ENCODE results near the gene CYP46A1.

Gene CYP46A1

GRCh38 chr14:99698236-99698635 lies 14.1 kb downstream of the CYP46A1 start:
- Histone ChIP-seq H3K27ac (ENCODE audit: low read length) (no peak overlapping the region), H3K36me3 (ENCODE audit: insufficient read depth, low read depth, low read length) (no peaks in the 10 kb centered on the region), H3K9me3 (ENCODE audit: insufficient read depth, low read depth, low read length) (peaks cover 16% of the 10 kb centered on the region), H3K4me1 (ENCODE audit: insufficient read depth, low read length) (no peaks in the 10 kb centered on the region), H3K4me3 (ENCODE audit: low read length) (no peak overlapping the region), H3K27me3 (ENCODE audit: insufficient read depth, low read length) (no peaks in the 10 kb centered on the region), H3K9ac (ENCODE audit: low read depth, low read length) (no peak overlapping the region)

- no peaks in the 10 kb centered on the region for H3K4me1 ChIP-seq (ENCODE audit: insufficient read depth, low read length)
- H3K27ac ChIP-seq (ENCODE audit: low read length): no peak overlapping the region
- no peak overlapping the region for H3K4me3 ChIP-seq (ENCODE audit: low read length)
- H3K27me3 ChIP-seq (ENCODE audit: insufficient read depth, low read length): no peaks in the 10 kb centered on the region
- peaks cover 20% of the 10 kb centered on the region for H3K9me3 ChIP-seq (ENCODE audit: insufficient read depth, low read depth, low read length)
- H3K36me3 ChIP-seq (ENCODE audit: insufficient read depth, low read depth, low read length): no peaks in the 10 kb centered on the region
- no peak overlapping the region for H3K9ac ChIP-seq (ENCODE audit: low read depth, low read length)
Measured at GRCh38 chr14:99698642-99699041, 14.5 kb downstream of the CYP46A1 start.

DNA sequence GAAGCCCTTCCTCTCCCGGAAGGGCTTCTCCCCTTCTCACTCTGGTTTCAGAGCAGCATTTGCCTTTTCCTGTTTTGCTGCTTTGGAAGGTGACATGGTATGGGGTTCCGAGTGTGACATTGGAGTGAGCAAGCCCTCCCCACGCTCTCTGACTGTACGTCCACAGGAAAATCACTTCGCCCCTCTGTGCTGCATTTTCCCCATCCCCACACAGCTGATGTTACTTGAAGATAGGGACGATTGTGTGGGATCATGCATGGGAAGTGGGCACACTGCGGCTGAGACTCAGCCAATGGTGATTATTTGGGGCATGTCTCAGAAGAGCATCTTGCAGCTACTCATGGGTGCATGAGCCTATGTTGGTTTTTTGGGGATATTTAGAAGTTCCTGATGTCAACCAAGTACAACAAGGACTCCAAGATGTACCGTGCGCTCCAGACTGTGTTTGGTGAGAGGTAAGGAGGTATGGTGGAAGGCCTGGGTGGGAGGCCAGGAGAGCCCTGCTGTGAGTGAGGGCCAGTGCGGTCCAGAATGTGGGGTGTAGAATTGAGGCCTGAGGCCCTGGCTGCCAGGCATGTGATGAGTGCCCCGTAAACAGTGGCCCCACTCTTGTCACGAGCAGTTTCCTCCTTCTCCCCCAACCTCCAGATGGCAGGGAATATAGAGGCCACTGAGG lies 15.1 kb downstream of the CYP46A1 start:
- no peaks in the 10 kb centered on the region for H3K4me1 ChIP-seq (ENCODE audit: insufficient read depth, low read length)
- no peaks in the 10 kb centered on the region for H3K36me3 ChIP-seq (ENCODE audit: insufficient read depth, low read depth, low read length)
- H3K27me3 ChIP-seq (ENCODE audit: insufficient read depth, low read length): no peaks in the 10 kb centered on the region
- peaks cover 26% of the 10 kb centered on the region for H3K9me3 ChIP-seq (ENCODE audit: insufficient read depth, low read depth, low read length)
- H3K27ac ChIP-seq (ENCODE audit: low read length): no peak overlapping the region
- H3K9ac ChIP-seq (ENCODE audit: low read depth, low read length): no peak overlapping the region
- no peak overlapping the region for H3K4me3 ChIP-seq (ENCODE audit: low read length)

GRCh38 chr14:99699861-99700260 lies 15.8 kb downstream of the CYP46A1 start:
- Histone ChIP-seq H3K9me3 (ENCODE audit: insufficient read depth, low read depth, low read length) (peaks cover 32% of the 10 kb centered on the region), H3K27me3 (ENCODE audit: insufficient read depth, low read length) (no peaks in the 10 kb centered on the region), H3K27ac (ENCODE audit: low read length) (no peak overlapping the region)

DNA sequence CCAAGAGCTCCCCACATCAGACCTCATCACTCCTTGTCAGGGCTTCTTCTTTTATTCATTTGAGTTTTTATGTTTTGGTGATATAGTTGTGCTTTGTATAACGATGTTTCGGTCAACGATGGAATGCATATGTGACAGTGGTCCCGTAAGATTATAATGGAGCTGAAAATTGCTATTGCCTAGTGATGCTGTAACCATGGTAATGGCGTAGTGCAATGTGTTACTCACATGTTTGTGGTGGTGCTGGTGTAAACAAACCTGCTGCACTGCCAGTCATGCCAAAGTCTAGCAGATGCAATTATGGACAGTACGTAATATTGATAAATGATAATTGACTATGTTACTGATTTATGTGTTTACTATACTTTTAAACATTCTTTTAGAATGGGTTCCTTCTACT lies 16.3 kb downstream of the CYP46A1 start:
- Histone ChIP-seq H3K36me3 (ENCODE audit: insufficient read depth, low read depth, low read length) (no peaks in the 10 kb centered on the region), H3K4me3 (ENCODE audit: low read length) (no peak overlapping the region), H3K27me3 (ENCODE audit: insufficient read depth, low read length) (no peaks in the 10 kb centered on the region), H3K4me1 (ENCODE audit: insufficient read depth, low read length) (no peaks in the 10 kb centered on the region), H3K27ac (ENCODE audit: low read length) (no peak overlapping the region), H3K9ac (ENCODE audit: low read depth, low read length) (no peak overlapping the region), H3K9me3 (ENCODE audit: insufficient read depth, low read depth, low read length) (peaks cover 34% of the 10 kb centered on the region)

More at GRCh38 chr14:99699861-99700260, 15.8 kb downstream of the CYP46A1 start:
- H3K4me1 ChIP-seq (ENCODE audit: insufficient read depth, low read length): no peaks in the 10 kb centered on the region
- H3K36me3 ChIP-seq (ENCODE audit: insufficient read depth, low read depth, low read length): no peaks in the 10 kb centered on the region
- H3K4me3 ChIP-seq (ENCODE audit: low read length): no peak overlapping the region
- no peak overlapping the region for H3K9ac ChIP-seq (ENCODE audit: low read depth, low read length)

- no peaks in the 10 kb centered on the region for H3K27me3 ChIP-seq (ENCODE audit: insufficient read depth, low read length)
- H3K27ac ChIP-seq (ENCODE audit: low read length): no peak overlapping the region
- no peak overlapping the region for H3K4me3 ChIP-seq (ENCODE audit: low read length)
- no peaks in the 10 kb centered on the region for H3K4me1 ChIP-seq (ENCODE audit: insufficient read depth, low read length)
- no peak overlapping the region for H3K9ac ChIP-seq (ENCODE audit: low read depth, low read length)
- H3K36me3 ChIP-seq (ENCODE audit: insufficient read depth, low read depth, low read length): no peaks in the 10 kb centered on the region
- H3K9me3 ChIP-seq (ENCODE audit: insufficient read depth, low read depth, low read length): peaks cover 34% of the 10 kb centered on the region
Measured at GRCh38 chr14:99701260-99701659, 17.2 kb downstream of the CYP46A1 start.

DNA sequence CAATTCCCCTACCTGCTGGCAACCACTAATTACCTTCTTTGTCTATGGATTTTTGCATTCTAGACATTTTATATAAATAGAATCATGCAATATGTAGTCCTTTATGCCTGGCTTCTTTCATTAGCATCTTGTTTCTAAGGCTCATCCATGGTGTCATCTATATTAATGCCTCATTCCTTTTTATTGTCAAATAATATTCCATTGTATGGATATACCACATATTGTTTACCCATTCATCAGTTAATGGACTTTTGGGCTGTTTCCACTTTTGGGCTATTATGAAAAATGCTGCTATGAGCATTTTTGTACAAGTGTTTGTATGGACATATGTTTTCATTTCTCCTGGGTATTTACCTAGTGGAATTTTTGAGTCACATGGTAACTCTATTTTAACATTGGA lies 18.0 kb downstream of the CYP46A1 start:
- no peaks in the 10 kb centered on the region for H3K36me3 ChIP-seq (ENCODE audit: insufficient read depth, low read depth, low read length)
- no peak overlapping the region for H3K27ac ChIP-seq (ENCODE audit: low read length)
- H3K9me3 ChIP-seq (ENCODE audit: insufficient read depth, low read depth, low read length): peaks cover 34% of the 10 kb centered on the region
- H3K4me1 ChIP-seq (ENCODE audit: insufficient read depth, low read length): no peaks in the 10 kb centered on the region
- H3K4me3 ChIP-seq (ENCODE audit: low read length): no peak overlapping the region
- no peaks in the 10 kb centered on the region for H3K27me3 ChIP-seq (ENCODE audit: insufficient read depth, low read length)
- H3K9ac ChIP-seq (ENCODE audit: low read depth, low read length): no peak overlapping the region

GRCh38 chr14:99703381-99703780 lies 19.3 kb downstream of the CYP46A1 start:
- peaks cover 34% of the 10 kb centered on the region for H3K9me3 ChIP-seq (ENCODE audit: insufficient read depth, low read depth, low read length)
- H3K4me3 ChIP-seq (ENCODE audit: low read length): no peak overlapping the region
- H3K27me3 ChIP-seq (ENCODE audit: insufficient read depth, low read length): no peaks in the 10 kb centered on the region
- no peak overlapping the region for H3K27ac ChIP-seq (ENCODE audit: low read length)
- no peak overlapping the region for H3K9ac ChIP-seq (ENCODE audit: low read depth, low read length)
- H3K36me3 ChIP-seq (ENCODE audit: insufficient read depth, low read depth, low read length): no peaks in the 10 kb centered on the region
- H3K4me1 ChIP-seq (ENCODE audit: insufficient read depth, low read length): no peaks in the 10 kb centered on the region

- no peaks in the 10 kb centered on the region for H3K36me3 ChIP-seq (ENCODE audit: insufficient read depth, low read depth, low read length)
- H3K9me3 ChIP-seq (ENCODE audit: insufficient read depth, low read depth, low read length): peaks cover 37% of the 10 kb centered on the region
- no peak overlapping the region for H3K4me3 ChIP-seq (ENCODE audit: low read length)
- no peaks in the 10 kb centered on the region for H3K4me1 ChIP-seq (ENCODE audit: insufficient read depth, low read length)
- no peak overlapping the region for H3K9ac ChIP-seq (ENCODE audit: low read depth, low read length)
- no peak overlapping the region for H3K27ac ChIP-seq (ENCODE audit: low read length)
- no peaks in the 10 kb centered on the region for H3K27me3 ChIP-seq (ENCODE audit: insufficient read depth, low read length)
Measured at GRCh38 chr14:99704037-99704436, 19.9 kb downstream of the CYP46A1 start.

DNA sequence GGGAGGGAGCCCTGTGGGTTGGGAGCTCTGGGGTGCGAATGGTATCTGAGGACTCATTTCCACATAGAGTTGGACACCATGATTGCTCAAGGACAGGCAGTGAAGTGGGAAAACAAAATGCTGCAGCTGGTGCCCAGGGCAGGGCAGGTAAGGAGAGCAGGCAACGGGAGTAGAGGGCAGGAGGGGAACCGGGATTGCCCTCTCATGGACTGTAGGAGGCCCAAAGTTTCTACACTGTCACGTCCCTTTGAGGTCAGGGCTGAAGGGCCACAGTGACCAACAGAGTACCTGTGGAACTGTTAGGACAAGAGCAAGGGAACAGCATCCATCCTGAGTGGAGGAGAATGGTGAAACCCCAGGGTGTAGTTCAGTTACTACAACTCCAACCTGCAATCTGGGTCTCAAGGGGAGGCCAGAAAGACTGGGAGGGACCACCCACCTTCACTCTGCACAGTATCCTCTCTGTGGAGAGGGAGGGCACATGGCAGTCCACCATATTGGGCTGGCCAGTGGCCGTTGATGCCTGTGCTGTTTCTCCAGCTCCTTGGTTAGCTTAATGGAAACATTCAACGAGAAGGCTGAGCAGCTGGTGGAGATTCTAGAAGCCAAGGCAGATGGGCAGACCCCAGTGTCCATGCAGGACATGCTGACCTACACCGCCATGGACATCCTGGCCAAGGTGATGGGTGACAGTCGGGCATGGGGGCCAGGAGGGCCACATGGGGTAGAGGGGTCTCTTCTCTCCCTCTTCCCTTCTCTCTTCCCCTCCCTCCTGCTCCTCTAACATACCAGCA lies 22.2 kb downstream of the CYP46A1 start:
- H3K27ac ChIP-seq (ENCODE audit: low read length): no peak overlapping the region
- H3K4me1 ChIP-seq (ENCODE audit: insufficient read depth, low read length): no peaks in the 10 kb centered on the region
- no peak overlapping the region for H3K9ac ChIP-seq (ENCODE audit: low read depth, low read length)
- no peak overlapping the region for H3K4me3 ChIP-seq (ENCODE audit: low read length)
- no peaks in the 10 kb centered on the region for H3K27me3 ChIP-seq (ENCODE audit: insufficient read depth, low read length)
- peaks cover 38% of the 10 kb centered on the region for H3K9me3 ChIP-seq (ENCODE audit: insufficient read depth, low read depth, low read length)
- H3K36me3 ChIP-seq (ENCODE audit: insufficient read depth, low read depth, low read length): no peaks in the 10 kb centered on the region

DNA sequence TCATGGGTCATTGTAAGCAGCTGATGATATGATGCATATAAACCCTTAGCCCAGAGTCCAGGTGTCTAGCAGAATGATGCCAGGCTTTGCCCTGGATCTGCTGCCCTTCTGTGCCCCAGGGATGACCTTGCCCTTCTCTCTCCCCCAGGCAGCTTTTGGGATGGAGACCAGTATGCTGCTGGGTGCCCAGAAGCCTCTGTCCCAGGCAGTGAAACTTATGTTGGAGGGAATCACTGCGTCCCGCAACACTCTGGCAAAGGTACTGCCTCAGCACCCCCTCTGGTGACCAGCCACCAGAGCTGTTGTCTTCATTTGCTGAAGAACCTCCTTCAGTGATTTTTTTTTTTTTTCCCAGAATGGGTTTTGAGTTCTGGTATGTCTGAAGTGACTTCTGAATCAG lies 23.3 kb downstream of the CYP46A1 start:
- no peaks in the 10 kb centered on the region for H3K27me3 ChIP-seq (ENCODE audit: insufficient read depth, low read length)
- H3K27ac ChIP-seq (ENCODE audit: low read length): no peak overlapping the region
- no peak overlapping the region for H3K9ac ChIP-seq (ENCODE audit: low read depth, low read length)
- peaks cover 33% of the 10 kb centered on the region for H3K9me3 ChIP-seq (ENCODE audit: insufficient read depth, low read depth, low read length)
- H3K36me3 ChIP-seq (ENCODE audit: insufficient read depth, low read depth, low read length): no peaks in the 10 kb centered on the region
- no peak overlapping the region for H3K4me3 ChIP-seq (ENCODE audit: low read length)
- no peaks in the 10 kb centered on the region for H3K4me1 ChIP-seq (ENCODE audit: insufficient read depth, low read length)

- Histone ChIP-seq H3K4me1 (ENCODE audit: insufficient read depth, low read length) (no peaks in the 10 kb centered on the region), H3K9me3 (ENCODE audit: insufficient read depth, low read depth, low read length) (peaks cover 34% of the 10 kb centered on the region), H3K27me3 (ENCODE audit: insufficient read depth, low read length) (no peaks in the 10 kb centered on the region), H3K27ac (ENCODE audit: low read length) (no peak overlapping the region), H3K4me3 (ENCODE audit: low read length) (no peak overlapping the region), H3K36me3 (ENCODE audit: insufficient read depth, low read depth, low read length) (no peaks in the 10 kb centered on the region), H3K9ac (ENCODE audit: low read depth, low read length) (no peak overlapping the region)
Measured at GRCh38 chr14:99707921-99708320, 23.8 kb downstream of the CYP46A1 start.

All from iPS-20b (cell line).